CD4-positive, alpha-beta T cell treated with Interleukin-6 for 4 hours (primary cell): ENCODE data around the gene ANKRD49.

Experiments
- DNase-seq: peaks from one replicate; pipeline ENCODE4 v3.0.0-alpha.2; 2020; ENCODE audit warnings: mixed read lengths

The ANKRD49 gene

GRCh38 chr11:94544646-94545263, 51.0 kb downstream of the ANKRD49 start:
- DNase-seq: no peak

DNA sequence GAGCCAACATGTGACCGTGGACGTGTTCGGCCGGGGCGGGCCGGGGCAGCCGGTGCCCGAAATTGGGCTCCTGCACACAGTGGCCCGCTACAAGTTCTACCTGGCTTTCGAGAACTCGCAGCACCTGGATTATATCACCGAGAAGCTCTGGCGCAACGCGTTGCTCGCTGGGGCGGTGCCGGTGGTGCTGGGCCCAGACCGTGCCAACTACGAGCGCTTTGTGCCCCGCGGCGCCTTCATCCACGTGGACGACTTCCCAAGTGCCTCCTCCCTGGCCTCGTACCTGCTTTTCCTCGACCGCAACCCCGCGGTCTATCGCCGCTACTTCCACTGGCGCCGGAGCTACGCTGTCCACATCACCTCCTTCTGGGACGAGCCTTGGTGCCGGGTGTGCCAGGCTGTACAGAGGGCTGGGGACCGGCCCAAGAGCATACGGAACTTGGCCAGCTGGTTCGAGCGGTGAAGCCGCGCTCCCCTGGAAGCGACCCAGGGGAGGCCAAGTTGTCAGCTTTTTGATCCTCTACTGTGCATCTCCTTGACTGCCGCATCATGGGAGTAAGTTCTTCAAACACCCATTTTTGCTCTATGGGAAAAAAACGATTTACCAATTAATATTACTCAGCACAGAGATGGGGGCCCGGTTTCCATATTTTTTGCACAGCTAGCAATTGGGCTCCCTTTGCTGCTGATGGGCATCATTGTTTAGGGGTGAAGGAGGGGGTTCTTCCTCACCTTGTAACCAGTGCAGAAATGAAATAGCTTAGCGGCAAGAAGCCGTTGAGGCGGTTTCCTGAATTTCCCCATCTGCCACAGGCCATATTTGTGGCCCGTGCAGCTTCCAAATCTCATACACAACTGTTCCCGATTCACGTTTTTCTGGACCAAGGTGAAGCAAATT, 51.7 kb downstream of the ANKRD49 start:
- no peak for DNase-seq

- no peak for DNase-seq
Observed at GRCh38 chr11:94546162-94546470, 52.3 kb downstream of the ANKRD49 start.

- DNase-seq: no peak
Observed at GRCh38 chr11:94546886-94547285, 53.1 kb downstream of the ANKRD49 start.

GRCh38 chr11:94549146-94549545, 55.4 kb downstream of the ANKRD49 start:
- DNase-seq: no peak
